ENCODE measurements around the gene MSI2. TPM values are rescaled to one million over a fixed set of nuclear protein-coding genes. Genes with fewer than 3 reads are reported as not detected.

MSI2 gene
- total RNA-seq, 1 donor from 2014 or later: 60.6 TPM

DNA sequence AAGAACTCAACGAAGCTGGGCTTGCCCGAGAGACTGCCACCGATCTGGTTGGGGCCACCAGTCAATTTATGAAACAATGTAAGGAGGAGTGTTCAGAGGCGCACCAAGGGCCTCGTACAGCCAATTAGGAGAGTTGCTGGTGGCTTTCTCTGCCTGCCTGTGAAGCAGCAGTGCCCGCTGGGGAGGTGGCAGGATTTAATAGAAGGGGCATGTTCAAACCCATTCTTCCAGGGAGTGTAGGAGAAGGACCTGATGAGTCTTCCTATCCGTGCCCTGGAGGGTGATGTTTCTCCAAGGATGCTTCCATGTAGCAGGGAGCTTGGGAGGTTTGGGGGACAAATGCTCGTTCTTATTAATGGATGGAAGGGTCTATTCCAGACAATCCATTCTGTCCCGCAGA is 310.4 kb downstream of the MSI2 start:
- TF ChIP-seq, protein P1, sequence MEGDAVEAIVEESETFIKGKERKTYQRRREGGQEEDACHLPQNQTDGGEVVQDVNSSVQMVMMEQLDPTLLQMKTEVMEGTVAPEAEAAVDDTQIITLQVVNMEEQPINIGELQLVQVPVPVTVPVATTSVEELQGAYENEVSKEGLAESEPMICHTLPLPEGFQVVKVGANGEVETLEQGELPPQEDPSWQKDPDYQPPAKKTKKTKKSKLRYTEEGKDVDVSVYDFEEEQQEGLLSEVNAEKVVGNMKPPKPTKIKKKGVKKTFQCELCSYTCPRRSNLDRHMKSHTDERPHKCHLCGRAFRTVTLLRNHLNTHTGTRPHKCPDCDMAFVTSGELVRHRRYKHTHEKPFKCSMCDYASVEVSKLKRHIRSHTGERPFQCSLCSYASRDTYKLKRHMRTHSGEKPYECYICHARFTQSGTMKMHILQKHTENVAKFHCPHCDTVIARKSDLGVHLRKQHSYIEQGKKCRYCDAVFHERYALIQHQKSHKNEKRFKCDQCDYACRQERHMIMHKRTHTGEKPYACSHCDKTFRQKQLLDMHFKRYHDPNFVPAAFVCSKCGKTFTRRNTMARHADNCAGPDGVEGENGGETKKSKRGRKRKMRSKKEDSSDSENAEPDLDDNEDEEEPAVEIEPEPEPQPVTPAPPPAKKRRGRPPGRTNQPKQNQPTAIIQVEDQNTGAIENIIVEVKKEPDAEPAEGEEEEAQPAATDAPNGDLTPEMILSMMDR (IDR thresholded peaks at IDR 0.05; ENCODE audit: unreplicated experiment): no peak
- H3K27ac Mint-ChIP-seq (ENCODE audit: unreplicated experiment): no peak overlapping the region
- no peaks in the 10 kb centered on the region for H3K9me3 Mint-ChIP-seq (ENCODE audit: unreplicated experiment)
- H3K4me1 Mint-ChIP-seq (ENCODE audit: unreplicated experiment): peaks cover 10% of the 10 kb centered on the region
- H3K4me3 Mint-ChIP-seq (ENCODE audit: unreplicated experiment): no peak overlapping the region
- no peaks in the 10 kb centered on the region for H3K36me3 Mint-ChIP-seq (ENCODE audit: low read depth, unreplicated experiment)
- no peak for DNase-seq (ENCODE audit: low spot score)
- H3K27me3 Mint-ChIP-seq (ENCODE audit: unreplicated experiment): peaks cover 3% of the 10 kb centered on the region

DNA sequence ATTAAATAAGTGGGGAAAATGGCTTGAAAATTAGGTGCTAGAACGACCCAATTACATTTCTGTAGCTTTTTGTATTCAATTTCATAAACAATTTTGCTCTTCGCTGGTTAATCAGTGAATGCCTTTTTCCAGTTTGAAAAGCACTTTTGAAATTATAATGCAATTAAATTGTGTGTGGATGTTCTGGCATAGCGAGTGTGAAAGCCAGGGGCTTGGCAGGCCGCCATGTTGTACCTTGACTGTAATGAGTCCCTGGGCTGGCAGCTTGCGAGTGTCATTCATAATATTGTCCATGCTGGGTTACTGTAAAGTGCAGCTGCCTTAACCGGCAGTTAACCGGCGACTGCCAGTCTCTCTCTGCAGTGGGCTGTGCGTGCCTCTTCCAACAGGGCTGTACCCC is 310.9 kb downstream of the MSI2 start:
- Mint-ChIP-seq H3K27me3 (ENCODE audit: unreplicated experiment) (peaks cover 3% of the 10 kb centered on the region), H3K27ac (ENCODE audit: unreplicated experiment) (no peak overlapping the region), H3K4me1 (ENCODE audit: unreplicated experiment) (peaks cover 7% of the 10 kb centered on the region), H3K9me3 (ENCODE audit: unreplicated experiment) (no peaks in the 10 kb centered on the region), H3K4me3 (ENCODE audit: unreplicated experiment) (no peak overlapping the region), H3K36me3 (ENCODE audit: low read depth, unreplicated experiment) (no peaks in the 10 kb centered on the region)
- TF ChIP-seq, protein P1 (IDR thresholded peaks at IDR 0.05; ENCODE audit: unreplicated experiment): no peak
- no peak for DNase-seq (ENCODE audit: low spot score)

DNA sequence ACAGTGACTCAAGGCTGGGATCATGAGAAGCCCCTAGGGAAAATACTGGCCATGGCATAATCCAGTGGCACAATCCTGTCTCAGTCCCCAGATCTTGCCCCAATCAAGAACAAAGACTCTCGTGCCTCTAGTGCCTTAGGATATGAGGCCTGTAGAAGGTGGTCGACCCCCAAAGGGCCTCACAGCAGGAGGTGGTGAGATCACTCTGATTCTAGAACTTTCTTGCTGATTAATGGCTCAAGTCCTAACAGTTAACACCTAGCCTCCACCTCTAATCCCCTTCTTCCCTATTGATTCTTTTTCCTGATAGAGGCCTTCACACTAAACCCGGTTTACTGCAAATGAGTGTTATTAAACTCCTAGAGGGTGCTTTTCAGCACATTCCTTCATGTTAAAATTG is 312.0 kb downstream of the MSI2 start:
- TF ChIP-seq, protein P1 (IDR thresholded peaks at IDR 0.05; ENCODE audit: unreplicated experiment): no peak
- no peak for DNase-seq (ENCODE audit: low spot score)
- no peaks in the 10 kb centered on the region for H3K36me3 Mint-ChIP-seq (ENCODE audit: low read depth, unreplicated experiment)
- no peaks in the 10 kb centered on the region for H3K9me3 Mint-ChIP-seq (ENCODE audit: unreplicated experiment)
- H3K27me3 Mint-ChIP-seq (ENCODE audit: unreplicated experiment): peaks cover 3% of the 10 kb centered on the region
- H3K27ac Mint-ChIP-seq (ENCODE audit: unreplicated experiment): no peak overlapping the region
- peaks cover 7% of the 10 kb centered on the region for H3K4me1 Mint-ChIP-seq (ENCODE audit: unreplicated experiment)
- no peak overlapping the region for H3K4me3 Mint-ChIP-seq (ENCODE audit: unreplicated experiment)

DNA sequence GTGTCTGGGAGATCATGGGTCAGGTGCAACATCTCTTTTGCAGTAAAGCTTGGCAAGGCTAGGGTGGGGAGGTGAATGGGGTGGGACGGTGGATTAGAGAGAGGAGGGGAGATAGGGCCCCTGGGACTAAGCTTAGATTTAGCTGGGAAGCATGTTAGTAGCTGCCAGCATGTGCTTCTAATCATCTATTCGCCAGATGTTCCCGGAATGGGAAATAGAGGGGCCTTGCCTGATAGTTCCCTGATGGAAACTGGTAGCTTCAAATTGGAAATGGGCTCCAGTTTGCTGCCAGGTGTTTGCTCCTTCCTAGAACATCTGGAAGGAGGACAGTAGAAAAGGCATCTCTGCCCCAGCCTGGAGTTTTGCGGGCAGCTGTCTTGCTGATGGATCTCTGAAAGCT is 312.7 kb downstream of the MSI2 start:
- H3K4me3 Mint-ChIP-seq (ENCODE audit: unreplicated experiment): no peak overlapping the region
- no peaks in the 10 kb centered on the region for H3K9me3 Mint-ChIP-seq (ENCODE audit: unreplicated experiment)
- DNase-seq (ENCODE audit: low spot score): no peak
- H3K27ac Mint-ChIP-seq (ENCODE audit: unreplicated experiment): no peak overlapping the region
- peaks cover 7% of the 10 kb centered on the region for H3K4me1 Mint-ChIP-seq (ENCODE audit: unreplicated experiment)
- TF ChIP-seq, protein P1 (IDR thresholded peaks at IDR 0.05; ENCODE audit: unreplicated experiment): no peak
- no peaks in the 10 kb centered on the region for H3K27me3 Mint-ChIP-seq (ENCODE audit: unreplicated experiment)
- H3K36me3 Mint-ChIP-seq (ENCODE audit: low read depth, unreplicated experiment): no peaks in the 10 kb centered on the region

DNA sequence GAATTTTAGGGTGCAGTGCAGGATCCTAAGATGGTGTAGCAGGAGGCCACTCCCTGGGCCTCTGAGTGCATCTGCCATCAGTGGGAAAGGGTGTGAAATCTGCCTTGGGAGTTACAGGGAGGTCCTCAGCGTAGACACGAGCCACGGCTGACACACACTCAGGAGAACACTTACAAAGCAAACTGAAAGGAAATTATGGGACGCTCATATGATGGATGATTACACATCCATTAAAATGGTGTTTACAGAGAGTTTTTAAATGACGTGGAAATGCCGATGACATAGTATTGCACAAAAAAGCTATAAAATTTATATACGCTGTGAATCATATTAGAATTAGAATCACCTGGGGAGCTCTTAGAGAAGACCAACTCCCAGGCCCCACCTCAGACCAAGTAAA is 313.5 kb downstream of the MSI2 start:
- no peak for DNase-seq (ENCODE audit: low spot score)
- Mint-ChIP-seq H3K27ac (ENCODE audit: unreplicated experiment) (no peak overlapping the region), H3K4me3 (ENCODE audit: unreplicated experiment) (no peak overlapping the region), H3K9me3 (ENCODE audit: unreplicated experiment) (no peaks in the 10 kb centered on the region), H3K4me1 (ENCODE audit: unreplicated experiment) (peaks cover 7% of the 10 kb centered on the region), H3K27me3 (ENCODE audit: unreplicated experiment) (no peaks in the 10 kb centered on the region), H3K36me3 (ENCODE audit: low read depth, unreplicated experiment) (no peaks in the 10 kb centered on the region)
- TF ChIP-seq, protein P1 (IDR thresholded peaks at IDR 0.05; ENCODE audit: unreplicated experiment): no peak

Measured in endothelial cell (in vitro differentiated cells).